Activated T-helper 2 cell treated with anti-CD3 and anti-CD28 coated beads, Interferon-gamma antibody, Interleukin-2, Interleukin-4, amounts not matched to agents 10 μg/mL and 5 μg/mL and 100 μg/mL, durations not matched to agents 14 hours and 24 hours and 36 hours (primary cell): ENCODE data around the gene TIPRL. TPM values are rescaled to one million over a fixed set of nuclear protein-coding genes. Genes with fewer than 3 reads are reported as not detected.

ENCODE experiments used
- DNase-seq: peaks from one replicate; pipeline ENCODE4 v3.0.0; 2021; ENCODE audit warnings: low spot score
- H3K27ac Mint-ChIP-seq: one replicate; pipeline ENCODE4 v1.8.0; 2021; ENCODE audit warnings: mixed read lengths
- H3K27me3 Mint-ChIP-seq: one replicate; pipeline ENCODE4 v1.8.0; 2021; ENCODE audit warnings: low read depth, mixed read lengths
- H3K36me3 Mint-ChIP-seq: one replicate; pipeline ENCODE4 v1.8.0; 2021; ENCODE audit warnings: low read depth, mixed read lengths
- H3K4me1 Mint-ChIP-seq: one replicate; pipeline ENCODE4 v1.8.0; 2021; ENCODE audit warnings: low read depth, mixed read lengths
- H3K4me3 Mint-ChIP-seq: one replicate; pipeline ENCODE4 v1.8.0; 2021; ENCODE audit warnings: low read depth, mild to moderate bottlenecking, moderate library complexity, mixed read lengths
- H3K9me3 Mint-ChIP-seq: one replicate; pipeline ENCODE4 v1.8.0; 2021; ENCODE audit warnings: mixed read lengths
- intact Hi-C: fragments of 100-400 bp; cut with micrococcal nuclease; formaldehyde crosslinking; loops from one replicate; pipeline ENCODE4 v1.15.1; 2023
- total RNA-seq: library from RNA; stranded (reverse); gene quantifications from 2 replicates; pipeline ENCODE4 v1.2.3, GENCODE V29; 2022

The TIPRL gene
- total RNA-seq, 1 donor from 2014 or later: 63.4 TPM

DNA sequence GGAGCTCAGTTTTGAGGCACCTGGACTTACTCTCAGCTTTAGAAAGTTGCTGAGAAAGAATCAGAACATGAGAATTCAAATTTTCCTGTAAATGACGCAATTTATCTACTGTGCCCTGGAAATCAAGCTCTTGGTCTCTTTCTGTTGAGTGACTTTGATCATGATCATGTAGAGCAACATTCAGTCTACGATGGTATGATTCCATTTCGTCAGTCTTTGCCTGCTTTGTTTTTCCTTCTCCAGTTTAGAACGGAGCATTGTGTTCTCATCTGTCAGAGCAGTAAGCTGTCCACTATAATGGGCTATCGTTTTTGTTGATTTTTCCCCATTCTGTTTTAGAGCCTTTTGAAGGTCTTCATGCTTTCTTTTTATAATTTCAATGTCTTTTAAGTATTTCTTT lies 67.7 kb downstream of the TIPRL start:
- no peak overlapping the region for H3K27ac Mint-ChIP-seq
- no peaks in the 10 kb centered on the region for H3K9me3 Mint-ChIP-seq
- H3K27me3 Mint-ChIP-seq: no peaks in the 10 kb centered on the region
- H3K4me1 Mint-ChIP-seq: peaks cover 78% of the 10 kb centered on the region
- no peak for DNase-seq
- peaks cover 97% of the 10 kb centered on the region for H3K36me3 Mint-ChIP-seq
- intact Hi-C loops: no loop called here
- no peak overlapping the region for H3K4me3 Mint-ChIP-seq

Other genes with a start within 250 kb of the TIPRL start
- gene DCAF6, start 242.3 kb upstream of the TIPRL start, total RNA-seq: 29.6 and 33.1 TPM in 2 replicates
- 45.6 and 48.7 TPM in 2 replicates for gene MPC2, start 241.9 kb upstream of the TIPRL start, total RNA-seq
- 1.3 and 2.4 TPM in 2 replicates for gene GPR161, start 42.0 kb upstream of the TIPRL start, total RNA-seq
- gene SFT2D2, start 47.0 kb downstream of the TIPRL start, total RNA-seq: 106 and 119 TPM in 2 replicates
- 6.5 and 7.6 TPM in 2 replicates for gene TBX19, start 101.9 kb downstream of the TIPRL start, total RNA-seq